ENCODE data around the gene DENND4B.
"Not testable (repeated sequence)": the region's sequence is repeated elsewhere in the genome, so short reads cannot be mapped to it uniquely, and the experiment has no call there.

Gene DENND4B

DNA sequence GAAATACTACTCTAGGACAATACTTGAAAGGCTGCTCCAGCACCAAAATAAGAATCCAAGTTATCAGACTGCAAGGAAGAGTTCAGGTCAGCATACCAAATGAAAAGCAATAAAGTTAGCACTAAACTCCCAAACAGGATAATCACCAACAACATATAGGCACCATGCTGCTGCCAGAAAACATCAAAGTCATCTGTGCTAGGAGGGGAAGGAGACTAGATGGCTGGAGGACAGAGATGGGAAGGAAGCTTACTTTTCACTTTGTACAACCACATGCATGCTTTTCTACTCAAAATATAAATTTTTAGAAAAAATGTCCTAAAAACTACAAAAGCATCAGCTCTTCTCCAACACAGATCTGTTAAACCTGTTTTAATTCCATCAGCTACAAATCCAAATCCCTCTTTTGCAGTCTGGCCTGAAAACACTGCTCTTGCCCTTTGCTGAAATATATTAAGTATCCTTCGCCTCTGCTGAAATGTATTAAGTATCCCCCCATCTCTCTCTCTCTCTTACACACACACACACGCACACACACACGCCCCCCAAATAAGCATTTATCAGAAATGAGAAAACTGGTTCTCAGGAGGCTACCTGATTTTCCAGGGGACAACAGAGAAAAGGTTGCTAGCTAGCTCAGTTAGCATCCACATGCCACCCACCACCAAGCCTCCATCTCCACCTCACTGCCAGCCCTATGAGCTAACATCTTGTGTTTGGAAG lies 25.3 kb downstream of the DENND4B start:
- in situ Hi-C loops (cut with MboI; ENCODE audit: low sequenced_read_pairs, unreplicated experiment): no loop called here
- TF ChIP-seq, protein P1, sequence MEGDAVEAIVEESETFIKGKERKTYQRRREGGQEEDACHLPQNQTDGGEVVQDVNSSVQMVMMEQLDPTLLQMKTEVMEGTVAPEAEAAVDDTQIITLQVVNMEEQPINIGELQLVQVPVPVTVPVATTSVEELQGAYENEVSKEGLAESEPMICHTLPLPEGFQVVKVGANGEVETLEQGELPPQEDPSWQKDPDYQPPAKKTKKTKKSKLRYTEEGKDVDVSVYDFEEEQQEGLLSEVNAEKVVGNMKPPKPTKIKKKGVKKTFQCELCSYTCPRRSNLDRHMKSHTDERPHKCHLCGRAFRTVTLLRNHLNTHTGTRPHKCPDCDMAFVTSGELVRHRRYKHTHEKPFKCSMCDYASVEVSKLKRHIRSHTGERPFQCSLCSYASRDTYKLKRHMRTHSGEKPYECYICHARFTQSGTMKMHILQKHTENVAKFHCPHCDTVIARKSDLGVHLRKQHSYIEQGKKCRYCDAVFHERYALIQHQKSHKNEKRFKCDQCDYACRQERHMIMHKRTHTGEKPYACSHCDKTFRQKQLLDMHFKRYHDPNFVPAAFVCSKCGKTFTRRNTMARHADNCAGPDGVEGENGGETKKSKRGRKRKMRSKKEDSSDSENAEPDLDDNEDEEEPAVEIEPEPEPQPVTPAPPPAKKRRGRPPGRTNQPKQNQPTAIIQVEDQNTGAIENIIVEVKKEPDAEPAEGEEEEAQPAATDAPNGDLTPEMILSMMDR (IDR thresholded peaks at IDR 0.05; ENCODE audit: borderline replicate concordance, control extremely low read depth, extremely low read depth, insufficient read depth, missing control alignments): no peak
- DNase-seq (ENCODE audit: low spot score): no peak

DNA sequence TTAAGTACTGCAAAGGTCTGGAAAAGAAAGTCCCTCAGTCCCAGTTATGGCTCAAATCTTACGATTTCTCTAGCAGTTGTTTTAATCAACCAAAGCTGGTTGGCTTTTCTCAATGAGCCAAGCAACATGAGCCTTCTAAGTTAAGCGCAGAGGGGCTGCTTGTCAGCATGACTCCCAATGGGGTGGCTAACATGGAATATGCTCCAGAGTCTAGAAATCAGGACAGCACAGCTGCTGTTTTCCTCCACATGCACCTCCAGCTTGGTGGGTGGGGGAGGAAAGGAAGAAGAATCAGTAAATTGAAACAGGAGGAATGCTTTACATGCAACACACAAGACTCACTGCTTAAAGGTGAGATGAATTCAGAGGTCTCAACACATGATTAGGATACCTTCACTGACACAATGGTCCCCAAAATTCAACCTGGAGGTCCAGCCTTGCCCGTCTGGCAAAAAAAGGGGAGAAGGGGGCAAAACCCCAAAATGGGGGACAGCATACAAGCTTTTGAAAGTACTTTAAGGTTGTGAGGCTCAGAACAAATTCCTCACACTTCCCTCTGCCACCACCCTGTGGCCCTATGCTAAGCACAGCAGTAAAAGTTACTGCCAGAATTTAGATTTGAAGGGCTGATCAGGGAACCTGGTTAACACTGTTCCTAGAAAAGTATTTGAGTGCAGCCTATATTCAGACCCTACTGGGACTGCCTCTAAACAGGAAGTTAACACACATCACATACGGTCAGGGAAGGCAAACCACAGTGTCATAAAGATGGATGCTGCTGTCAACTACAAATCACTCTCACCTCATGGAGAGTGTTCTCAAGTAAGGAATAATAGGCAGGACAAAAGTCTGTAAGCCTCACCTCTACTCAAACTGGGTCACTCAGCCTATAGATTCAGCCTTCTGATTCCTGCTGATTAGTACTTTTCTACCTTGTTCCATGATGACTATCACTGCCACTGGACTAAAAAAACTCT lies 26.4 kb downstream of the DENND4B start:
- TF ChIP-seq, protein P1 (IDR thresholded peaks at IDR 0.05; ENCODE audit: borderline replicate concordance, control extremely low read depth, extremely low read depth, insufficient read depth, missing control alignments): peak; percentile 32
- in situ Hi-C loops (cut with MboI; ENCODE audit: low sequenced_read_pairs, unreplicated experiment): no loop called here
- DNase-seq (ENCODE audit: low spot score): peak; percentile 29

DNA sequence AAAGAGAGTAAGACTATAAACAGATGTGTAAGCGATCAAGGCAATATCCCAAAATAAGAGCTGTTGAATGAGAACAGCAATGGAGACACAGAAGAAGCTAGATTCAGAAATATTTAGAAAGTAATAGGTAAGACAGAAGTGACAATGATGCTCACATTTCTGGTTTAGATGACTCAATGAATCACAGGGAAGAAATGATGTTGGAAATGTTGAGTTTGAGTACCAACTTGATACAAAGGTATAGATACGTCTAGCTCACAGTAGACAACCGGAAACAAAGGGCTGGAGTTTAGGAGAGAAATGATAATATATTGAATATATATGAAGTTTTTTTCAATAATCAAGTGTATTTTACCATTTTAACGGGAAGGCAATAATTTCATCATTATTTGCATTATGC lies 30.2 kb downstream of the DENND4B start:
- DNase-seq (ENCODE audit: low spot score): no peak
- TF ChIP-seq, protein P1 (IDR thresholded peaks at IDR 0.05; ENCODE audit: borderline replicate concordance, control extremely low read depth, extremely low read depth, insufficient read depth, missing control alignments): no peak
- in situ Hi-C loops (cut with MboI; ENCODE audit: low sequenced_read_pairs, unreplicated experiment): no loop called here

DNA sequence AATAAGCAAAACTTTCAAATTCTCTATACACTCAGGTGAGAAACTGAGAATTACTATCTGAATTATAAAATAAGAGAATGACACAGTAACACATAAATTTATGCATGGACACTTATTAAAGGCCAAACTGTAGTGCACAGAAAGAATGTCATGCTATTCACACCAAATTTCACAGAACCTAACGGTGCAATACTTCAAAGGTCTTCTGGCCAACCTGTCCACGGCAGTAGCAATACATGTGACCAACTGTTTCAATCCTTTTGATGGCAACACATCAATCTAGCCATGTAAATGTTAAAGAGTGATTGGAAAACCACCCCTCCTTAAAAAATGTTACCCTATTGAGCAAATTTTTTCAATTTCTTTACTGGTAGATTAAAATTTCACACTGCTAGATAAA lies 34.2 kb downstream of the DENND4B start:
- no peak for DNase-seq (ENCODE audit: low spot score)
- TF ChIP-seq, protein P1 (IDR thresholded peaks at IDR 0.05; ENCODE audit: borderline replicate concordance, control extremely low read depth, extremely low read depth, insufficient read depth, missing control alignments): no peak
- in situ Hi-C loops (cut with MboI; ENCODE audit: low sequenced_read_pairs, unreplicated experiment): no loop called here

DNA sequence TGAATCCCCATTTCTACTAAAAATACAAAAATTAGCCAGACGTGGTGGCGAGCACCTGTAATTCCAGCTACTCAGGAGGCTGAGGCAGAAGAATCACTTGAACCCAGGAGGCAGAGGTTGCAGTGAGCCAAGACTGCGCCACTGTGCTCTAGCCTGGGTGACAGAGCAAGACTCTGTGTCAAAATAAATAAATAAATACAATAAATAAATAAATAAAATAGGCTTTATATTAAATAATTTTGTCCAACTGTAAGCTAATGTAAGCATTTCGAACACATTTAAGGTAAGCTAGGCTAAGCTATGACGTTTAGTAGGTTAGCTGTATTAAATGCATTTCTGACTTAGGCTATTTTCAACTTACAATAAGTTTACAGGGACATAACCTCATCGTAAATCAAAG lies 36.0 kb downstream of the DENND4B start:
- DNase-seq (ENCODE audit: low spot score); in situ Hi-C loops (cut with MboI; ENCODE audit: low sequenced_read_pairs, unreplicated experiment): not testable (repeated sequence)

DNA sequence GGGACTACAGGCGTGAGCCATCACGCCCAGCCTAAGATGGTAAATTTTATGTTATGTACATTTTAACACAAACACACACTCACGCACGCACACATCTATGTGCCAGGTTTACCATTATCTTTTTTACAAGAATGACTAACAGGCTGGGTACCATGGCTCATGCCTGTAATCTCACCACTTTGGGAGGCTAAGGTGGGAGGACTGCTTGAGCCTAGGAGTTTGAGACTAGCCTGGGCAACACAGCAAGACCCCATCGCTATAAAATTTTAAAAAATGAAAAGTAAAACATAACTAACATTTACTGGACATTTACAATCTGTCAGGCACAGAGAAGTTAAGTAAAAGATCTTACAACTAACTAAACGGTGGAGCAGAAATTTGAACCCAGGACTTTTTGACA lies 38.4 kb downstream of the DENND4B start:
- no peak for DNase-seq (ENCODE audit: low spot score)
- in situ Hi-C loops (cut with MboI; ENCODE audit: low sequenced_read_pairs, unreplicated experiment): no loop called here
- TF ChIP-seq, protein P1 (IDR thresholded peaks at IDR 0.05; ENCODE audit: borderline replicate concordance, control extremely low read depth, extremely low read depth, insufficient read depth, missing control alignments): no peak

DNA sequence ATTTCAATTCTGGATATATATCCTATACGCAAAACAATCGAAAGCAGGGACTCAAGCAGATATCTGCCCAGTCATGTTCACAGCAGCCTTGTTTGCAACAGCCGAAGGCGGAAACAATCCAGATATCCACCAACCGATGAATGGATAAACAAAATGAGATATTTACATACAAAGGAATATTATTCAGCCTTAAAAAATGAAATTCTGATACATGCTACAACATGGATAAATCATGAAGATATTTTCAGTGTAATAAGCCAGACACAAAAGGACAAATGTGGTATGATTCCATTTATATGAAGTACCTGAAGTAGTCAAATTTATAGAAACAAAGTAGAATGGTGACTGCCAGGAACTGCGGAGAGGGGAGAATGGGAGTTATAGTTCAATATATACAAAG lies 39.4 kb downstream of the DENND4B start:
- in situ Hi-C loops (cut with MboI; ENCODE audit: low sequenced_read_pairs, unreplicated experiment): no loop called here
- TF ChIP-seq, protein P1 (IDR thresholded peaks at IDR 0.05; ENCODE audit: borderline replicate concordance, control extremely low read depth, extremely low read depth, insufficient read depth, missing control alignments): no peak
- DNase-seq (ENCODE audit: low spot score): no peak

Measured in GM13976 (cell line).